HEK293 (cell line): Measurements from ENCODE around the gene CCDC110.

Experiments used
- CTCF ChIP-seq: fragments of 450-650 bp; formaldehyde crosslinking; IDR thresholded peaks from 2 replicates; pipeline ENCODE4 v1.5.1; 2016; ENCODE audit warnings: missing biosample characterization, missing genetic modification characterization
- HOXA7 ChIP-seq: sonication (generic); formaldehyde crosslinking; IDR thresholded peaks from 2 replicates; pipeline ENCODE4 v1.8.1; 2022; ENCODE audit warnings: missing genetic modification reagents, borderline replicate concordance
- HOXC10 ChIP-seq: sonication (generic); formaldehyde crosslinking; IDR thresholded peaks from 2 replicates; pipeline ENCODE4 v1.8.1; 2023; ENCODE audit warnings: mild to moderate bottlenecking, missing genetic modification reagents
- IKZF3 ChIP-seq: fragments of 450-650 bp; IDR thresholded peaks from 2 replicates; pipeline ENCODE4 v1.5.0; 2018; ENCODE audit warnings: missing biosample characterization, mild to moderate bottlenecking, missing genetic modification characterization, moderate library complexity
- KLF8 ChIP-seq: fragments of 450-650 bp; formaldehyde crosslinking; IDR thresholded peaks from 2 replicates; pipeline ENCODE4 v1.5.1; 2016; ENCODE audit warnings: missing biosample characterization, missing genetic modification characterization
- MEIS1 ChIP-seq: sonication (generic); formaldehyde crosslinking; IDR thresholded peaks from 2 replicates; pipeline ENCODE4 v1.8.1; 2022; ENCODE audit warnings: missing genetic modification reagents, mild to moderate bottlenecking, borderline replicate concordance
- OVOL3 ChIP-seq: fragments of 450-650 bp; formaldehyde crosslinking; IDR thresholded peaks from 2 replicates; pipeline ENCODE4 v1.5.1; 2016; ENCODE audit warnings: missing biosample characterization, missing genetic modification characterization
- SALL2 ChIP-seq: fragments of 450-650 bp; formaldehyde crosslinking; IDR thresholded peaks from 2 replicates; pipeline ENCODE4 v1.5.0; 2017; ENCODE audit warnings: missing biosample characterization, mild to moderate bottlenecking, missing genetic modification characterization, borderline replicate concordance
- SP2 ChIP-seq: fragments of 450-650 bp; formaldehyde crosslinking; IDR thresholded peaks from 2 replicates; pipeline ENCODE4 v1.5.1; 2016; ENCODE audit warnings: missing biosample characterization, missing genetic modification characterization
- WT1 ChIP-seq: fragments of 450-650 bp; formaldehyde crosslinking; IDR thresholded peaks from 2 replicates; pipeline ENCODE4 v1.5.1; 2016; ENCODE audit warnings: missing biosample characterization, missing genetic modification characterization
- YY1 ChIP-seq: fragments of 450-650 bp; formaldehyde crosslinking; IDR thresholded peaks from 2 replicates; pipeline ENCODE4 v1.5.1; 2018; ENCODE audit warnings: missing biosample characterization, missing genetic modification characterization
- ZBTB49 ChIP-seq: fragments of 450-650 bp; formaldehyde crosslinking; IDR thresholded peaks from 2 replicates; pipeline ENCODE4 v1.5.1; 2016; ENCODE audit warnings: missing biosample characterization, missing genetic modification characterization, low read depth
- ZBTB7A ChIP-seq: fragments of 450-650 bp; formaldehyde crosslinking; IDR thresholded peaks from 2 replicates; pipeline ENCODE4 v1.5.1; 2016; ENCODE audit warnings: low read depth, missing biosample characterization, missing genetic modification characterization
- ZBTB8A ChIP-seq: fragments of 450-650 bp; formaldehyde crosslinking; IDR thresholded peaks from 2 replicates; pipeline ENCODE4 v1.5.1; 2016; ENCODE audit warnings: missing biosample characterization, missing genetic modification characterization
- ZEB2 ChIP-seq: fragments of 450-650 bp; formaldehyde crosslinking; IDR thresholded peaks from 2 replicates; pipeline ENCODE4 v1.5.1; 2016; ENCODE audit warnings: missing biosample characterization, missing genetic modification characterization
- ZFP3 ChIP-seq: fragments of 450-650 bp; formaldehyde crosslinking; IDR thresholded peaks from 2 replicates; pipeline ENCODE4 v1.5.1; 2016; ENCODE audit warnings: low read depth, missing biosample characterization, missing genetic modification characterization
- ZNF10 ChIP-seq: fragments of 450-650 bp; formaldehyde crosslinking; IDR thresholded peaks from 2 replicates; pipeline ENCODE4 v1.5.1; 2017; ENCODE audit warnings: missing biosample characterization, missing genetic modification characterization
- ZNF112 ChIP-seq: fragments of 450-650 bp; formaldehyde crosslinking; IDR thresholded peaks from 2 replicates; pipeline ENCODE4 v1.5.0; 2017; ENCODE audit warnings: missing biosample characterization, missing genetic modification characterization
- ZNF121 ChIP-seq: fragments of 450-650 bp; formaldehyde crosslinking; IDR thresholded peaks from 2 replicates; pipeline ENCODE4 v1.5.1; 2016; ENCODE audit warnings: missing biosample characterization, missing genetic modification characterization
- ZNF133 ChIP-seq: fragments of 450-650 bp; formaldehyde crosslinking; IDR thresholded peaks from 2 replicates; pipeline ENCODE4 v1.5.1; 2016; ENCODE audit warnings: missing biosample characterization, missing genetic modification characterization
- ZNF138 ChIP-seq: fragments of 450-650 bp; formaldehyde crosslinking; IDR thresholded peaks from 2 replicates; pipeline ENCODE4 v1.5.1; 2016; ENCODE audit warnings: missing biosample characterization, missing genetic modification characterization, borderline replicate concordance
- ZNF146 ChIP-seq: fragments of 450-650 bp; formaldehyde crosslinking; IDR thresholded peaks from 2 replicates; pipeline ENCODE4 v1.5.1; 2016; ENCODE audit warnings: missing biosample characterization, missing genetic modification characterization
- ZNF18 ChIP-seq: fragments of 450-650 bp; formaldehyde crosslinking; IDR thresholded peaks from 2 replicates; pipeline ENCODE4 v1.5.1; 2016; ENCODE audit warnings: missing biosample characterization, missing genetic modification characterization
- ZNF23 ChIP-seq: fragments of 450-650 bp; formaldehyde crosslinking; IDR thresholded peaks from 2 replicates; pipeline ENCODE4 v1.5.1; 2016; ENCODE audit warnings: missing biosample characterization, missing genetic modification characterization, borderline replicate concordance
- ZNF266 ChIP-seq: fragments of 450-650 bp; formaldehyde crosslinking; IDR thresholded peaks from 2 replicates; pipeline ENCODE4 v1.5.1; 2016; ENCODE audit warnings: missing biosample characterization, missing genetic modification characterization, low read depth
- ZNF354C ChIP-seq: fragments of 450-650 bp; formaldehyde crosslinking; IDR thresholded peaks from 2 replicates; pipeline ENCODE4 v1.5.1; 2016; ENCODE audit warnings: missing biosample characterization, missing genetic modification characterization, low read depth, borderline replicate concordance
- ZNF473 ChIP-seq: fragments of 450-650 bp; formaldehyde crosslinking; IDR thresholded peaks from 2 replicates; pipeline ENCODE4 v1.5.1; 2017; ENCODE audit warnings: missing biosample characterization, missing genetic modification characterization
- ZNF530 ChIP-seq: fragments of 450-650 bp; formaldehyde crosslinking; IDR thresholded peaks from 2 replicates; pipeline ENCODE4 v1.5.1; 2016; ENCODE audit warnings: low read depth, missing biosample characterization, missing genetic modification characterization
- ZNF560 ChIP-seq: fragments of 450-650 bp; formaldehyde crosslinking; IDR thresholded peaks from 2 replicates; pipeline ENCODE4 v1.5.1; 2017; ENCODE audit warnings: missing biosample characterization, missing genetic modification characterization, borderline replicate concordance
- ZNF654 ChIP-seq: fragments of 450-650 bp; formaldehyde crosslinking; IDR thresholded peaks from 2 replicates; pipeline ENCODE4 v1.5.1; 2016; ENCODE audit warnings: low read depth, missing biosample characterization, missing genetic modification characterization
- ZNF692 ChIP-seq: fragments of 450-650 bp; formaldehyde crosslinking; IDR thresholded peaks from 2 replicates; pipeline ENCODE4 v1.5.1; 2016; ENCODE audit warnings: missing biosample characterization, missing genetic modification characterization
- ZNF701 ChIP-seq: fragments of 450-650 bp; formaldehyde crosslinking; IDR thresholded peaks from 2 replicates; pipeline ENCODE4 v1.5.1; 2016; ENCODE audit warnings: missing biosample characterization, missing genetic modification characterization
- ZNF747 ChIP-seq: fragments of 450-650 bp; formaldehyde crosslinking; IDR thresholded peaks from 2 replicates; pipeline ENCODE4 v1.5.1; 2016; ENCODE audit warnings: missing biosample characterization, missing genetic modification characterization
- ZNF837 ChIP-seq: fragments of 450-650 bp; formaldehyde crosslinking; IDR thresholded peaks from 2 replicates; pipeline ENCODE4 v1.5.1; 2016; ENCODE audit warnings: missing biosample characterization, missing genetic modification characterization
- ZNF843 ChIP-seq: fragments of 450-650 bp; formaldehyde crosslinking; IDR thresholded peaks from 2 replicates; pipeline ENCODE4 v1.5.1; 2016; ENCODE audit warnings: missing biosample characterization, missing genetic modification characterization
- ZSCAN30 ChIP-seq: fragments of 450-650 bp; IDR thresholded peaks from 2 replicates; pipeline ENCODE4 v1.5.1; 2018; ENCODE audit warnings: missing biosample characterization, mild to moderate bottlenecking, missing genetic modification characterization, moderate library complexity

The CCDC110 gene

DNA sequence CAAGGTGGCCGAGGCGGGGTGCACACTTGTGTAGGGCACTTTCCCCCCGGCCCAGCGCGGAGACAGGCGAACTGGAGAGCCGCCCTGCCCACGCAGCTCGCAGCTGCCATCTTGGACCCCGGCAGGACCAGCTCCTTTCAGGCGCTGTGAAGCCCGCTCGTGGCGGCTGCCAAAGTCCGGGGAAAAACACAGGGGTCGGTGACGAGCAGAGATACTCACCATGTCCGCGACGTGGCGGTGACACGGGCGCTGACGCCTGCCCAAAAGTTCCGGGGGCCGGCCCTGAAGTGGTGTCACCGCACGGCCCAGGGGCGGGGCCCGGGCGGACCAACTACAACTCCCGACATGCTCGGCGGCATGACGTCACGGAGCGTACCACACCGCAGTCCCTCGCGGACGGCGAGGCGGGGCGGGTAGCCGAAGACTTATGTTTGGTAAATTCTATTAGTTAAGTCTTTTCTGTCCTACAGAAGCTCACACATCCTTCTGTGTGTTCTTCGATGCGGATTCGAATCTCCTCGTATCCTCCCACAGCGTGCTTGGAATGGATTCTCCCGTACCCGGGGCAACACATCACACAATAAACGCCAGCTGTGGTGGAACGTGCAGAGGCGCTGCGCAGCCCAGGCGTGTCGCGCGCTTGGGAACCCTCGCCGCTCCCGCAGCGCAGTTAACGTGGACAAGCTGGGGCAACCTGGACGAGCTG, 45.7 kb downstream of the CCDC110 start, which contains the start of gene UFSP2 (continued):
- TF ChIP-seq ZNF701 (tag by site-specific recombination) (no peak), ZNF10 (tag by site-specific recombination) (no peak), SALL2 (tag by site-specific recombination) (no peak), YY1 (tag by site-specific recombination) (peak; percentile 80), ZNF354C (tag by site-specific recombination) (no peak), SP2 (tag by site-specific recombination) (peak; percentile 49), ZNF18 (tag by site-specific recombination) (no peak), ZNF692 (no peak), ZNF530 (tag by site-specific recombination) (no peak), ZNF121 (no peak), ZNF837 (tag by site-specific recombination) (no peak), KLF8 (tag by site-specific recombination) (peak; percentile 88), ZNF146 (tag by site-specific recombination) (no peak), ZNF747 (tag by site-specific recombination) (no peak), ZNF266 (no peak), ZBTB49 (tag by site-specific recombination) (no peak), ZBTB7A (tag by site-specific recombination) (no peak), ZNF560 (no peak), HOXA7 (CRISPR knock-in tag) (no peak), OVOL3 (tag by site-specific recombination) (no peak), CTCF (tag by site-specific recombination) (no peak), ZSCAN30 (tag by site-specific recombination) (no peak), ZNF23 (tag by site-specific recombination) (no peak), ZFP3 (tag by site-specific recombination) (no peak), ZEB2 (tag by site-specific recombination) (no peak), ZNF112 (tag by site-specific recombination) (no peak), ZNF654 (tag by site-specific recombination) (no peak), ZBTB8A (tag by site-specific recombination) (peak; percentile 46; the same call in 1 of the 2 replicates), WT1 (tag by site-specific recombination) (no peak), ZNF843 (tag by site-specific recombination) (no peak), ZNF473 (no peak), HOXC10 (no peak), MEIS1 (no peak), IKZF3 (no peak), ZNF133 (tag by site-specific recombination) (no peak), ZNF138 (tag by site-specific recombination) (no peak)
